SIG-M5 treated with dmso at 0.1 percent for 504 hours (cell line): Measurements from ENCODE around the gene CHD6.

Source experiments
- DNase-seq: peaks from one replicate; lab custom pipeline; 2025; ENCODE audit not compliant: unreplicated experiment; lab: John Stamatoyannopoulos, UW

Gene CHD6

DNA sequence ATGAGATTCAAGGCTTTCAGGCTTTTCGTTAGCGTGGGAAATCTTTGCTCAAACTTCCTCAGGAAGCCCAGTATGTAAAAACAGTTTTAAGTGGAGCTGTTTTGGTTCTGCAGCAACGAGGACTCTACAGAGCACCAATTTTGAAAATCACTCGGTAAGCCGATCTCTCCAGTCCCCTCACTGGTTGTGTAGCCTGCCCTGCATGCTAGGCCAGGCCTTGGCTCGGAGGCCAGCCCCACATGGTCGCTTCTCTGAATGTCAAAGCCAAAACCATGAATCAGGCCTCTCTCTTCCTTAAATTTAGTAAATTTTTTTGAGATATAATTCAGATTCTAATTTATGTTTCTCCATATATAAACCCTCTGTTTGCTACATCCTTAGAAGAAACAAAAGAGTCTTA, 108.0 kb downstream of the CHD6 start:
- no peak for DNase-seq

GRCh38 chr20:41509316-41510200, 108.6 kb downstream of the CHD6 start:
- DNase-seq, result no peak

DNA sequence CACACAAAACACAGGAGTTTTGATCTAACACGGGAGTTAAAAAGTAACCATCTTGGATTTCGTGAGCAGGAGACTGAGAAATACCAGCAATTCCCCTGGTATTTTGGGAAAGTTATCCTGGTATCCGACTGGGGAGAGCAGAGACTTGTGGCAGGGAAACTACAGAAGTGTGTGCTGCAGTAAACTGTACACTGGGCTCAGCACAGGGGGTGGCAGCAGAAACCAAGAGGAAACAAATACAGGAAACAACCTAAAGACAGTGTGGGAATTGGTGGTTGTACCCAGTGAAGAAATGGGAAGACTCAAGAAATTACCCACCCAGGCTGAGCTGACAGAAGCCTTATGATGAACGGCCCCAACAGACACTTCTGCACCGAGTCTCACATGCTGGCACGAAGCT, 109.8 kb downstream of the CHD6 start:
- DNase-seq, result no peak

GRCh38 chr20:41507851-41508250, 110.3 kb downstream of the CHD6 start:
- DNase-seq, result no peak

GRCh38 chr20:41507436-41507835, 110.7 kb downstream of the CHD6 start:
- DNase-seq, result no peak

DNA sequence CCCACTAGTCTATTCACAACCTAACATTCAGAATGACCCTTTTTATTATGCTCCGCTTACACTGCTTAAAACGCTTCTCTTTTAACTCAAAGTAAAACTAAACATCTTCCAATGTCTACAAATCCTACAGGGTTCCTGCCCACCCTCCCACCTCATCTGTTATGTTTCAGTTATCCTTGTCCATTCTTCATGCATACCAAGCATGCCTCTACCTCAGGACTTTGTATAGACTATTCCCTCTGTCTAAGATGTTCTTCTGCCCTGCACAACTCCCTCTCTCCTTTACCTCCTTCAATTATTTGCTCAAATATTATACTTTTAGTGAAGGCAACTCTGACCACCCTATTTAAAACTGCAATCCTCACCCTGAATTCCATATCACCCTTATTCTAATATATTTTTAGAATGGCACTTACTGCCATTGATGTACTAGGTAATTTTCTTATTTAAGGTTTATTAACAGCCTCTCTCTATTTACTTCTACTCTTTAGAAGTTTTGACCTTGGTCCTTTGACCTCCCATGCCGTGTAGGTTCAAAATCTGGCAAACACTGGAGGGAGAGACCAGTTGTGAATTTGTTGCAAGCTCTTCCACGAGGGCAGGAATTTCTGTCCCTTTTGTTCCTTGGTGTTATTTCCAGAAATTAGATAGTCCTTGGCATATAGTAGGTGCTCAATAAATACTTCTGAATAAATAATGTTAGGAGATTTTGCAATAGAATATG, 111.8 kb downstream of the CHD6 start:
- no peak for DNase-seq

GRCh38 chr20:41505184-41505583, 113.0 kb downstream of the CHD6 start:
- DNase-seq, result no peak

DNA sequence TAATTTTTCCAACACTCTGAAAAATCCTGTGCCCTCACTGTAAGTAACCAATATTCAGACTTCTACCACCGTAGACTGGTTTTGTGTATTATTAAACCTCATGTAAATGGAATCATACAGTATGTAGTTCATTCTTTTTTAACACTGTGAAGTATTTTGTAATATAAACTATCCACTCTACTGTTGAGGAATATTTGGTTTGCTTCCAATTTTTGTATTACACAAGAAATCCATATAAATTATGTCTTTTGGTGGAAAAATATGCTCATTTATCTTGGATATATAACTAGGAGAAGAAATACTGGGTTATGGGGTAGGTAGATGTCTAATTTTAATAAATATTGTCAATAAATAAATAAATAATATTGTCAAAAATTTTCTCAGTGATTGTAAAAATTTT, 116.8 kb downstream of the CHD6 start:
- DNase-seq, result no peak

GRCh38 chr20:41499961-41500725, 118.0 kb downstream of the CHD6 start:
- DNase-seq, result no peak

DNA sequence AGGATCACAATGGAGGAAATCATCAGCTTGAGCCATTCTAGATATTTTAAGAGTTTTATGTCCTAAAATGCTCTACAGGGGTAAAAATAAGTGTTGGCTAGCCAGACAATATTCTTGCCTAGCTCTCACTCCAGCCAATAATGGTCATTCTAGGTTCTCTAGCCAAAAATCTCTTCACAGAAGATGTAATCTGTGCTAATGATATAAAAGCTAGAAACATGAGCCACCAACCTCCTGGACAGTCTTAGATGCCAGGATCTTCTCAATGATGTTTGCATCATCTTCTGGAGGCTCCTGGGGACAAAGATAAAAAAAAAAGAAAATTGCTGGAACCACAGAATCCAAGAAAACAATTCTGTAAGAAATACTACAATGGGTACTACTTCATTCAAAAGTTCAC, 119.1 kb downstream of the CHD6 start:
- DNase-seq, result no peak

DNA sequence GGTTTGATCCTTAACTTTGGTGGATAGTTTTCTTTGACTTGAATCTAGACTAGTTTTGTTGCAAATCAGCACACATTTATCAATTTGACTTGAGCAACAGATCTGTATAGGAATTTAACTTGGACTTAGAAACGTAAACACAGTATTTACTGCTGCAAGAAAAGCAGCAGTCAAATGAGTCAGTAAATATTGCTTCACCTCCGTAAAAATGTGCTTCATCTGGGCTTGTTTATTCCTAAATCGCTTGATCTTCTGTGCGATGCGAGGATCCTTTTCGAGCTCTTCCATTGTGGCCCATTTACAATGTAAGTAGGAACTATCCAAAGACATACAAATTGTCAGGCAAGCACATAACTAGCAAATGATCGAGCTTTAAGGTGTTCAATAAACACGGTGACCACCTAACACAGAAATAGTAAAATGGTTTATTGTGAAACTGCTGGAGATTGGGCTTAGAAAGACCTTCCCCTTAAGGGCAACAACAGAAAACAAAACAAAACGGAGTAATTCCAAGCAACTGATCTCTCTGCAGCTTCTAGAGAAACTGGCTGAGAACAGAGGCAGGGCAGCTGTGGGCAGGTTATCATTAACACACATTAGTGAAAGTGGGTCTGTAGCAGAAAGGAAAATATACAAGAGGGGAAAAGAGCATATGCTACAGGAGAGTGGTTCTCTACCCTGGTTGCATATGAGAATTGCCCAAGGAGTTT, 120.8 kb downstream of the CHD6 start:
- no peak for DNase-seq

DNA sequence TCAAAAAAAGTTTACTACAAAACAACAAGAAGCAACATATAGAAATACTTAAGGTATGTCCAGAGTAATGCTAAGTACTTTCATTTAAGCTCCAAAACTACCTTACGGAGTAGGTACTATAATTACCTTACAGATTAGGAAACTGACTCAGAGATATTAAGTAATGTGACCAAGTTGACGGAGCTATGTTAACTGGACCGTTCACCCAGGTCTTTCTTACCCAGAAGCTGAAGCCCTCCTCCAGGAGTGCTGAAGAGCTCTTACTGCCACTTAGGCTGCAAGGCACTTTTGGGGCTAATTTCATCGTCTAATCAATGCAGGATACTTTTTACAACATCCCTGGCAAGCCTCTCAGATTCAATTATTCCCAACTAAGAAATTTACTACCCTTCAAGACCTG, 123.7 kb downstream of the CHD6 start:
- DNase-seq, result no peak

- no peak for DNase-seq
These were observed 134.6 kb downstream of the CHD6 start for GRCh38 chr20:41483553-41483930.

DNA sequence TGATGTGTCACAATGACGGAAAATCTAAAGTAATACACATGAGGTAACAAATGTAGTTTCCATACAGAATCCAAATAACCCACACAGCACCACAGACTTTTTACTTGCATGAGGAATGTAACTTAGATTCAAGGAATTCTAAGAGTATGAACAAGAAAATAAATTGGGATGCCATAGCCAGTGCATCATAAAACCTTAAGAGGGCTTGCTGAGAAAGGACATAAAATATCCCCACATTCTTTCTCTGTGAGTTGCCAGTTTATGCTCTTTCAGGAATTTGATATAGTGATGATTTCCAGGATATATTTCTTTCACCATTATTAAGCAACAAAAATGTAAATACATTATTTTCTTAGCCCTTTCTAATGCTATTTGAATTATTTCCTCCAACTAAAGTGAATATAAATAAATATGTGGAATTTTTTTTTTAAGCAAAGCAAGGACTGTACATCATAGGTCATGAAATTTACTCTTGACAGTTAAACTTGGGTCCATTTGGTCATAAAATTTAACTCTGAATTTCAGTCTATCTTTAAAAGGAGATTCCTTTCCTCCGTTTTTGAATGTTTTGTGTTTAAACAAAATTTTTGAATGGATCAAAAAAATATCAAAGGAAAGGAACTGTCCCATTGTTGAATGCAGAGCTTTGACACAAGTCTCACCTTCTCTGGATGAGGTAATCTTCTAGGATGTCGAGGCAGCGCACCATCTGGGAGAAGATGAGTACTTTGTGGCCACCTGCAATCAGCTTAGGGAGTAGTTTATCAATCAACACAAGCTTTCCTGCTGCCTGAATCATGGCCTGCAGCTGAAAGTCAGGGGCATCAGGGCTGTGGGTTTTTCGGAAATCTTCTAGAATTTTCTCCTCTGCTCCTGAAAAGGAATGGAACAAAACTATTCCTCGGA, 135.3 kb downstream of the CHD6 start:
- DNase-seq, result no peak

DNA sequence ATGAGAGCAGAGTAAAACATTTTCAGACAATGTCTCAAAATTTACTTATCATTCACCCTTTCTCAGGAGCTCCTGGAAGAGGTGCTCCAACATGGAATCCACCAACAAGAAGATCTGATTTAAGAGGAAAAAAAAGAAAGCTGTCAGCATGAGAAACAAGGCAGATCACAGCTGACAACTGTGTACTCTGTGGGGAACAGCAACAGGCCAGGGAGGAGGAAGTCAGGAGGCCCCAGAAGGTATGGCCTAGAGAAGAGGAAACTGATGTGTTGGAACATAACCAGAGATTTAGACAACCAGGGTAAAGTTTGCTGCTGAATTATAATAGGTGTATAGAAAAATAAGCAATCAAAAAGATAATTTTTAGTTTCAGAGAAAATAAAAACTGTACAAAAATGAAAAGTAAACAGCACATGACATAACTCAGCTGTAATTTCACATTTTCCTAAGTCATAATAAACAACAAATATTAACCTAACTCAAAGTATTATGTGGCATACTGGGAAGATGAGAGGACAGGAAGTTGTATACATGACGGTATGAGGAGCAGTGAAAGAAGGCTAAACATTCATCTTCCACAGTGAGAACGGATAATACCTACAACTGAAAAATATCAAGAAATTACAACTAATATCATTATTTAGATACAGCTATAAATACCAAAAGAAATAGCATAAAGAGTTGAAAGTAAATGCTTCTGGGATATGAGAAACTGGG, 138.0 kb downstream of the CHD6 start:
- DNase-seq, result peak; percentile 58

DNA sequence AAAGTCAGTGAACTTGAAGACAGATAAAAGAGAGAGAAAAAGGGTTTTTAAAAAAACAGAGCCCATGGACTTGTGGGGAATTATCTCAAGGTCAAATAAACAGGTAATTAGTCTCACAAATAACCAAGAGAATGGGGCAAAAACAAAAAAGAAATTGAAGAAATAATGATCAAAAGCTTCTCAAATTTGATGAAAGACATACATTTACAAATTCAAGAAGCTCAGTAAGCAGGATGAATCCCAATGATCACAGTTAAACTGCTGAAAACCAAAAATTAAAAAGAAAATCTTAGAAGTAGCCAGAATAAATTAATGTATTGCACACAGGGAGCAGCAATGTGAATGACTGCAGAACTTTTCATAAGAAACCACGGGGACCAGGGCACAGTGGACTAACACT, 139.1 kb downstream of the CHD6 start:
- no peak for DNase-seq

- DNase-seq, result no peak
These were observed 140.2 kb downstream of the CHD6 start for GRCh38 chr20:41478026-41478425.

DNA sequence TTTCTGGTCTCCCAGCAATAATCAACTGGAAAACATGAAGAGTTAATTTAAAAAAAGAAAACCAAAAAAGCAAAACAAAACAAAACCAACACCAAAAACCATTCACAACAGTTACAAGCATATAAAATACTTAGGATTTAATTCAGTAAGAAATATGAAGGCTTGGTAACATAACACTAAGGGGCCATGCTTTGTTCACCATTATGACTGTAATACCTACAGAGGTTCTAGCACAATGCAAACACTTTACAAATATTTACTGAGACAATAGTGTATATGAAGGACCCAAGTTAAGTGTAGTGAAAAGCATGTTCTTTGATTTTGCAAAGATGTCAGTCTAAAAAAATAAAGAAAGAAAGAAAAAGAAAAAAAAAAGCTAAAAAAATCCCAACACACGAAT, 141.7 kb downstream of the CHD6 start:
- DNase-seq, result no peak

DNA sequence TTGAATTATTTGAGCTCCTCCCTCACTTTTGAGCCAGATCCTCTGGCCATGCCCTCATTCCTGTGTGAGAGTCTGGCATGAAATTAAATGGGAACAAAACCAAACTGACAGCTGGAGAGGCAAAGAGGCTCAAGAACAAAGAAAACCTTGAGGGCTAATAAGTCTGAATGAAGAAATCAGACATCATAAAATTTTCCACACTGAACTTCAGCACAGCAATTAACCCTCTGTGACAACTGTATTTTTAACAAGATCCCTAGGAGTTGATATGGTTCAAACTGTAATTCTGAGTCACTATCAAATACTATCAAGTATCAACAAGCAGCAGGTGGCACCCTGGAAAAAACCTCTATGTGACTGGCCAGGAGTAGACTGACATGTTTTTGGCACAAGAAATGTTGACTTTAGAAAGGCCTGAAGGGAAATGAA, 142.2 kb downstream of the CHD6 start:
- DNase-seq, result peak; percentile 24
